Body of pancreas (tissue), 4 donors: ENCODE data around the gene KCNK10. TPM values are rescaled to one million over a fixed set of nuclear protein-coding genes. Genes with fewer than 3 reads are reported as not detected.

ENCODE experiments used
- ATAC-seq: fragments of 150-250 bp; one replicate; pipeline ENCODE4 v1.9.1; 2016
- DNase-seq, 4 donors: peaks; one replicate each; pipeline ENCODE4 v3.0.0-alpha.2; 2019
- H3K27ac ChIP-seq, 4 donors: fragments of 200-600 bp; sonication (generic); 1 replicate in 3 of 4; 2 replicates in 1 of 4; pipeline versions ENCODE4 v1.5.1 to v1.6.1; 2016 to 2019; ENCODE audit warnings: mild to moderate bottlenecking in 1 of 4, mixed read lengths in 1 of 4, moderate library complexity in 1 of 4
- H3K27me3 ChIP-seq, 2 donors: fragments of 200-600 bp; sonication (generic); one replicate each; pipeline ENCODE4 v1.6.0; 2016; ENCODE audit warnings: mild to moderate bottlenecking in 1 of 2
- H3K36me3 ChIP-seq, 2 donors: fragments of 200-600 bp; sonication (generic); replicated peaks in 1 of 2; 2 replicates each; pipeline ENCODE4 v1.5.1; 2016; ENCODE audit warnings: low read depth in 2 of 2; ENCODE audit not compliant: insufficient read depth in 1 of 2
- H3K4me1 ChIP-seq: fragments of 200-600 bp; sonication (generic); one replicate; pipeline ENCODE4 v1.6.0; 2016
- H3K4me3 ChIP-seq, 2 donors: fragments of 200-600 bp; sonication (generic); 1 replicate in 1 of 2; 2 replicates in 1 of 2; pipeline ENCODE4 v1.5.1; 2016 to 2019
- H3K9me3 ChIP-seq, 3 donors: fragments of 200-600 bp; sonication (generic); 1 replicate in 2 of 3; 2 replicates in 1 of 3; pipeline ENCODE4 v1.5.1; 2016
- POLR2A ChIP-seq, 3 donors: fragments of 450-650 bp; IDR thresholded peaks; one replicate each; pipeline ENCODE4 v1.6.1; 2016; ENCODE audit warnings: antibody characterized with exemption in 3 of 3, mild to moderate bottlenecking in 2 of 3
- WGBS, 2 donors: methylation state at CpG; one replicate each; pipeline ENCODE4 v1.1.5; 2017; 5-methylcytosine and 5-hydroxymethylcytosine counted together
- intact Hi-C: fragments of 100-400 bp; cut with DNase I; formaldehyde crosslinking; loops from one replicate; pipeline ENCODE4 v1.15.1; 2023
- total RNA-seq, 2 donors: library from RNA; depleted of rRNA; stranded (reverse); fragments of >200 nt; gene quantifications; one replicate each; pipeline ENCODE4 v1.1.0, GENCODE V29; 2016
- TF ChIP-seq, protein P1 (sequence below), 7 experiments: fragments of 450-650 bp in 4 of 7; fragments of 200-600 bp in 3 of 7; sonication (generic) in 3 of 7; IDR thresholded peaks; one replicate each; pipeline ENCODE4 v1.5.1; 2016 to 2019; ENCODE audit warnings: antibody characterized with exemption in 7 of 7

KCNK10 gene
- total RNA-seq, 2 donors from 2014 or later: 1.6 to 3.3 TPM

GRCh38 chr14:88168498-88169165, 154.4 kb downstream of the KCNK10 start:
- intact Hi-C loops: loop anchor here (10.0 kb wide), 1 partner anchor 154 kb away; no protein-coding TSS in a partner anchor
- DNase-seq (peak; percentile 48 to 58 (median 52)), ATAC-seq (peak; percentile 80)
- WGBS, 2 donors: 26 to 48% methylated on average over 3 of the region's 3 CpGs
- Histone ChIP-seq H3K4me3 (no peak overlapping the region), H3K9me3 (no peaks in the 10 kb centered on the region), H3K4me1 (no peaks in the 10 kb centered on the region), H3K27me3 (no peaks in the 10 kb centered on the region), H3K36me3 (no peaks in the 10 kb centered on the region), H3K27ac (no peak overlapping the region)
- TF ChIP-seq POLR2A (IDR thresholded peaks at IDR 0.05): no peak
- TF ChIP-seq, protein P1, sequence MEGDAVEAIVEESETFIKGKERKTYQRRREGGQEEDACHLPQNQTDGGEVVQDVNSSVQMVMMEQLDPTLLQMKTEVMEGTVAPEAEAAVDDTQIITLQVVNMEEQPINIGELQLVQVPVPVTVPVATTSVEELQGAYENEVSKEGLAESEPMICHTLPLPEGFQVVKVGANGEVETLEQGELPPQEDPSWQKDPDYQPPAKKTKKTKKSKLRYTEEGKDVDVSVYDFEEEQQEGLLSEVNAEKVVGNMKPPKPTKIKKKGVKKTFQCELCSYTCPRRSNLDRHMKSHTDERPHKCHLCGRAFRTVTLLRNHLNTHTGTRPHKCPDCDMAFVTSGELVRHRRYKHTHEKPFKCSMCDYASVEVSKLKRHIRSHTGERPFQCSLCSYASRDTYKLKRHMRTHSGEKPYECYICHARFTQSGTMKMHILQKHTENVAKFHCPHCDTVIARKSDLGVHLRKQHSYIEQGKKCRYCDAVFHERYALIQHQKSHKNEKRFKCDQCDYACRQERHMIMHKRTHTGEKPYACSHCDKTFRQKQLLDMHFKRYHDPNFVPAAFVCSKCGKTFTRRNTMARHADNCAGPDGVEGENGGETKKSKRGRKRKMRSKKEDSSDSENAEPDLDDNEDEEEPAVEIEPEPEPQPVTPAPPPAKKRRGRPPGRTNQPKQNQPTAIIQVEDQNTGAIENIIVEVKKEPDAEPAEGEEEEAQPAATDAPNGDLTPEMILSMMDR (IDR thresholded peaks at IDR 0.05): peak; percentile 57 to 74 (median 70)

- Histone ChIP-seq H3K27me3 (no peaks in the 10 kb centered on the region), H3K4me3 (no peak overlapping the region), H3K36me3 (no peaks in the 10 kb centered on the region), H3K9me3 (no peaks in the 10 kb centered on the region), H3K27ac (no peak overlapping the region), H3K4me1 (no peaks in the 10 kb centered on the region)
- 67 to 74% methylated on average over 5 to 7 of the region's 7 CpGs for WGBS, 2 donors
- no peak for ATAC-seq
- intact Hi-C loops: loop anchor here (10.0 kb wide), 1 partner anchor 153 kb away; no protein-coding TSS in a partner anchor
- DNase-seq: no peak
- no peak for TF ChIP-seq POLR2A (IDR thresholded peaks at IDR 0.05)
- TF ChIP-seq, protein P1 (IDR thresholded peaks at IDR 0.05): no peak
These were observed 155.0 kb downstream of the KCNK10 start for GRCh38 chr14:88168025-88168424.

DNA sequence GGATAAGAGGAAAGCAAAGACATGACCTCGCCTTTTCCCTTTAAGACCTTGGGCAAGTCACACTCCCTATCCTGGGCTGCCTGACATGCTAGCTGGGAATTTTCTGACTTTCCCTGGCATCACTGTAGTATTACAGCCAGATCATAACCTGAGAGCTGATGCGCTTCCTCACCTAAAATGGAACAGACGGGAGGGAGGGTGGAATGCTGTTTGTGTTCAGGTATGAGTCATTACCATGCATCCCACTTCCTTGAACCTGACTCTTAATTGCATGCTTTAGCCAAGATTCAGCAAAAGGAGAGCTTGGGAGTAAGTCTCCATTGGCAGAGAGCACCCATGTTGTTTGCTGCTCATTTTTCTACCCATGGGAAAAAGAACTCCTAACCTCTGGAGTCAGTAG, 156.5 kb downstream of the KCNK10 start:
- Histone ChIP-seq H3K4me3 (no peak overlapping the region), H3K9me3 (no peaks in the 10 kb centered on the region), H3K27me3 (no peaks in the 10 kb centered on the region), H3K36me3 (no peaks in the 10 kb centered on the region), H3K4me1 (no peaks in the 10 kb centered on the region), H3K27ac (no peak overlapping the region)
- DNase-seq (no peak), ATAC-seq (no peak)
- TF ChIP-seq POLR2A (IDR thresholded peaks at IDR 0.05): no peak
- TF ChIP-seq, protein P1 (IDR thresholded peaks at IDR 0.05): no peak
- intact Hi-C loops: loop anchor here (10.0 kb wide), 1 partner anchor 152 kb away; no protein-coding TSS in a partner anchor
- WGBS, 2 donors: 59 to 76% methylated on average over 3 of the region's 3 CpGs

GRCh38 chr14:88164906-88165534, 158.0 kb downstream of the KCNK10 start:
- intact Hi-C loops: loop anchor here (10.0 kb wide), 1 partner anchor 150 kb away; no protein-coding TSS in a partner anchor
- Histone ChIP-seq H3K9me3 (no peaks in the 10 kb centered on the region), H3K4me3 (no peak overlapping the region), H3K27ac (no peak overlapping the region), H3K36me3 (no peaks in the 10 kb centered on the region), H3K27me3 (no peaks in the 10 kb centered on the region), H3K4me1 (no peaks in the 10 kb centered on the region)
- WGBS, 2 donors: 35 to 49% methylated on average over 3 of the region's 3 CpGs
- TF ChIP-seq POLR2A (IDR thresholded peaks at IDR 0.05): no peak
- TF ChIP-seq, protein P1 (IDR thresholded peaks at IDR 0.05): no peak
- no peak for ATAC-seq
- no peak for DNase-seq
